BLaER1 treated with 17β-estradiol and CSF1 and Interleukin-3, amounts not matched to agents 10 nM and 100 nM (cell line): ENCODE data around the gene ANKRD44.
A peak's percentile ranks its signal among the peaks of the same experiment; 100 is the strongest.

Experiments
- H3K27ac ChIP-seq, 11 experiments: shearing (Covaris generic); formaldehyde crosslinking; 2 replicates each; pipeline ENCODE4 v1.8.1; 2022
- H3K27me3 ChIP-seq, 11 experiments: shearing (Covaris generic); formaldehyde crosslinking; 2 replicates each; pipeline ENCODE4 v1.8.1; 2022
- H3K36me3 ChIP-seq, 11 experiments: shearing (Covaris generic); formaldehyde crosslinking; 2 replicates each; pipeline ENCODE4 v1.8.1; 2022
- H3K4me1 ChIP-seq, 10 experiments: shearing (Covaris generic); formaldehyde crosslinking; 2 replicates each; pipeline ENCODE4 v1.8.1; 2022
- H3K4me2 ChIP-seq, 11 experiments: shearing (Covaris generic); formaldehyde crosslinking; 2 replicates each; pipeline ENCODE4 v1.8.1; 2022
- H3K4me3 ChIP-seq, 10 experiments: shearing (Covaris generic); formaldehyde crosslinking; 2 replicates each; pipeline ENCODE4 v1.8.1; 2022
- H3K9ac ChIP-seq, 11 experiments: shearing (Covaris generic); formaldehyde crosslinking; 2 replicates each; pipeline ENCODE4 v1.8.1; 2022
- H3K9me3 ChIP-seq, 11 experiments: shearing (Covaris generic); formaldehyde crosslinking; replicated peaks in 1 of 11; 2 replicates each; pipeline ENCODE4 v1.8.1; 2022
- H4K20me1 ChIP-seq, 11 experiments: shearing (Covaris generic); formaldehyde crosslinking; 2 replicates each; pipeline ENCODE4 v1.8.1; 2022
- Cebpa-rat ChIP-seq, 11 experiments: shearing (Covaris generic); IDR thresholded peaks; 2 replicates each; pipeline ENCODE4 v1.8.1; 2022

ANKRD44 gene

DNA sequence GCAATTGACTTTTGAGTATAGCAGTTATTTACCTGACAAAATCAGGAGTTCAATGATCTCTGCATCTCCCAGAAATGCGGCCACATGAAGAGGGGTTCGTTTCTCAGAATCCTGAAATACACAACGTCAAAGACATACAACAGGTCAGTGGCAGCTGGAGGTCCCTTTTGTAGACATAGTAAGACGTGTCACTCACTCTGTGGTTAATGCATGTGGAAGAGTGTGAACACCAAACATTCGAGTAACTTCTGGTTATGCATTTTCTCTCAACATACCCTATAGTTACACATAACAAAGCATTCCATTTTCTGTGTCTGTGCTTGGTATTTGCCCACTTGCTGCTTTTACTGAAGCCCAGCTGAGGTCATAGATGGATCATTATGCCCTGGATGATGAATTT, 163.6 kb downstream of the ANKRD44 start:
- Histone ChIP-seq H3K4me3 (no peak overlapping the region), H3K27ac (no peak overlapping the region), H3K36me3 (peaks cover 0 to 15% (median 0%) of the 10 kb centered on the region in 11 experiments; a peak in 3 of 22 replicates), H3K9me3 (0 out of 22 replicates have a peak, but pooled peaks cover 0 to 3% (median 0%) of the 10 kb centered on the region in 11 experiments), H4K20me1 (peaks cover 0 to 22% (median 0%) of the 10 kb centered on the region in 11 experiments; a peak in 4 of 22 replicates), H3K9ac (no peak overlapping the region), H3K27me3 (no peaks in the 10 kb centered on the region), H3K4me1 (peaks cover 8 to 34% (median 17%) of the 10 kb centered on the region in 10 experiments), H3K4me2 (no peak overlapping the region)
- TF ChIP-seq Cebpa-rat (IDR thresholded peaks at IDR 0.05): no peak

DNA sequence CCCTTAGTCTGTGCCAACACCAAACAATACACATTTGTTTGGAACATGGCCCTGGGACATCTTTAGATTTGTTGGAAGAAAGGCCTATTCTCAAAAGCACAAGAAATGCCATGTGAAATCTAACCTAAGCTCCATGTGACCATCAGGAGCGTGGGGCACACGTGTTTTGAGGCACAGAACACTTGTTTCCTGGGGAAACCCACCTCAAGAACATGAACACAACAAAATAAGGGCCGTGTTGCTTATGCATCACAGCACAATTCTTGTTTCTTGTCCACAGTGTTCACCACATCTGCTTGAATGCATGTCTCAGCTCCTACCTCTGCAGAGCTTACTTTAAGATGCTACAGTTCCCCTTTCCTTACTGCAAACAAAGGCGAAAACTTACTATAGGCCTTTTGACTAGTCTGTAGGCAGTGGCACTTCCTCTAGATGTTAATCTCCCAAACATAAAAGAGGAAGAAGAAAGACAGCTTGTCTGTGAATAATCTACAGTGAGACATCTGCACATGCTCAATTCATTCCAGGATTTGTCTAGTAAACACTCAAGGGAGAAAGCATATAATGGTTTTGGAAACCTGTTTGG, 165.0 kb downstream of the ANKRD44 start:
- H3K4me2 ChIP-seq: peak overlapping the region; percentile 3 to 79 (median 46); a peak in 19 of 22 replicates
- H3K27ac ChIP-seq: peak overlapping the region in 9 of 11 experiments; percentile 11 to 74 (median 60); a peak in 14 of 22 replicates
- peaks cover 0 to 15% (median 0%) of the 10 kb centered on the region in 11 experiments; a peak in 4 of 22 replicates for H3K36me3 ChIP-seq
- peaks cover 0 to 22% (median 0%) of the 10 kb centered on the region in 11 experiments; a peak in 4 of 22 replicates for H4K20me1 ChIP-seq
- H3K9me3 ChIP-seq: 0 out of 22 replicates have a peak, but pooled peaks cover 0 to under 1% (median 0%) of the 10 kb centered on the region in 11 experiments
- H3K27me3 ChIP-seq: no peaks in the 10 kb centered on the region
- H3K4me3 ChIP-seq: no peak overlapping the region
- TF ChIP-seq Cebpa-rat (IDR thresholded peaks at IDR 0.05): no peak
- peaks cover 5 to 30% (median 13%) of the 10 kb centered on the region in 10 experiments; a peak in 18 of 20 replicates for H3K4me1 ChIP-seq
- H3K9ac ChIP-seq: peak overlapping the region in 3 of 11 experiments; percentile 31 to 45 (median 43); a peak in 4 of 22 replicates

DNA sequence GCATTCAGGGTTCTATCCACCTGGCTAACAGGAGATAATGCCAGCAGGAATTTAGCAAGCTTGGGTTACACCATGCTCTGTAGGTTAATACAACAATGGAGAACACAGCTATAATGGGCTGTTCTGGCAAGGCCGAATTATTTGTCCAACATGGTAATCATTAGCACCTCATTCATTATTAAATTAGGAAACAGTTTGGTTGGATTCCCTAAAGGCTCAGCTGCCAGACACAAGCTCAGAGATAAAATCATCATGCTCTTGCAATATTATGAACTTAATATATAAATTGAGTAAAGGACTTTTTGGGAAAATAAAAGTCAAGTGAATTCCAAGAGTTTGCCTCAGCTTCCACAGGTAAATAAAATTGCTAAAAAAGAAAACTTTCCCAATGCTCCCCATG, 166.4 kb downstream of the ANKRD44 start:
- H3K9me3 ChIP-seq: no peaks in the 10 kb centered on the region
- H3K4me2 ChIP-seq: no peak overlapping the region
- no peak overlapping the region for H3K9ac ChIP-seq
- peaks cover 0 to 22% (median 0%) of the 10 kb centered on the region in 11 experiments; a peak in 4 of 22 replicates for H4K20me1 ChIP-seq
- no peaks in the 10 kb centered on the region for H3K27me3 ChIP-seq
- H3K36me3 ChIP-seq: peaks cover 0 to 15% (median 0%) of the 10 kb centered on the region in 11 experiments; a peak in 4 of 22 replicates
- peaks cover 5 to 30% (median 13%) of the 10 kb centered on the region in 10 experiments; a peak in 18 of 20 replicates for H3K4me1 ChIP-seq
- no peak overlapping the region for H3K4me3 ChIP-seq
- no peak overlapping the region for H3K27ac ChIP-seq
- TF ChIP-seq Cebpa-rat (IDR thresholded peaks at IDR 0.05): no peak

DNA sequence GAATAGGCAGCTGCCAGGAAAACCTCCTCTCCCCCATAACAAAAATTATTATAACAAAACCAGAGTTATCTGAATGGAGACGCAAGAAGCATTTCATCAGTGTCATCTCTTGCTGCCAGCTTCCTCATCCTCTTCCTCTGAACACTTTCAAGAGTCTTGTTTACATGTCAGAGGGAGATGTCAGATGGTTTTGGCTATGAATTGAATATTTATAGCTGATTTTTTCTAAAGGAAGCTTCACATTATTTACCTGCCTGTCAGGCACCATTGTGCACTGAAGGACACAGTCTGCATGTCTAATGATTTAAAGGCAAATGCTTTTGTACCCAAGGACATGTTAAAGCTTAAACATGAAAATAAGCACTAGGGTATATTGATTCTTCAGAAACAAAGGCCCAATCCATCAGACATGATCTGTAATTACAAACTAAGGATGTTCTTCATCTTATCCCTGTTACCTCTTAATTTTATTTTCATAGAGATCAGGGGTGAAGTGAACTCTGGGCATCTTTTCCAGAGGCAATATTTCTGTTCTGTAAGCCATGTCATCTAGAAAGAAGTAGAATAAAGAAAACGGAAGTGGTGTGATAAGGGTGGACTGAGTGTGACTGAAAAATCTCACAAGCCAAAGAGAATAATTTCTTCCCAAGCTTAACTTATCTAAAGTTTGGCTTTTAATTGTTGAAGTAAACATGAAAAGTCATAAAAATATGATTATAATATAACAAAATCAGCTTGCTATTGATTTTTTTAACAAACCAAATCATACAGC, 168.7 kb downstream of the ANKRD44 start:
- Histone ChIP-seq H3K27ac (no peak overlapping the region), H3K4me2 (peak overlapping the region in 4 of 11 experiments; percentile 1 to 22 (median 12); a peak in 5 of 22 replicates)

DNA sequence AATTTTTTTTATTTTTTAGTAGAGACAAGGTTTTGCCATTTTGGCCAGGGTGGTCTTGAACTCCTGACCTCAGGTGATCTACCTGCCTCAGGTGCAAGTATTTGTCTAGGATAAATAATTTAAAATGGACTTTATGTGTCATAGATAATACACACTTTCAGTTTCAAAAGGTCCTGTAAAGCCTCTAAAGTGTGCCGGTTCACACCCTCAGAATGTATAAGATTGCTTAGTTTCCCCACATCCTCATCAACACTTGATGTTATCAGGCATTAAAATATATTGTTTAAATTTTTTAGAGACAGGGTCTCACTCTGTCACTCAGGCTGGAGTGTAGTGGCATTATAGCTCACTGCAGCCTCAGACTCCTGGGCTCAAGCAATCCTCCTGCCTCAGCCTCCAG, 170.5 kb downstream of the ANKRD44 start:
- no peak overlapping the region for H3K27ac ChIP-seq
- H3K9me3 ChIP-seq: no peaks in the 10 kb centered on the region
- H3K4me3 ChIP-seq: no peak overlapping the region
- peaks cover 0 to 50% (median 0%) of the 10 kb centered on the region in 11 experiments; a peak in 4 of 22 replicates for H4K20me1 ChIP-seq
- H3K4me1 ChIP-seq: peaks cover 0 to 41% (median 19%) of the 10 kb centered on the region in 10 experiments; a peak in 17 of 20 replicates
- no peaks in the 10 kb centered on the region for H3K27me3 ChIP-seq
- peaks cover 0 to 31% (median 0%) of the 10 kb centered on the region in 11 experiments; a peak in 6 of 22 replicates for H3K36me3 ChIP-seq
- TF ChIP-seq Cebpa-rat (IDR thresholded peaks at IDR 0.05): no peak
- no peak overlapping the region for H3K4me2 ChIP-seq
- H3K9ac ChIP-seq: no peak overlapping the region

More for the DNA sequence above, 168.7 kb downstream of the ANKRD44 start:
- H3K9me3 ChIP-seq: no peaks in the 10 kb centered on the region
- no peaks in the 10 kb centered on the region for H3K27me3 ChIP-seq
- peaks cover 11 to 51% (median 28%) of the 10 kb centered on the region in 10 experiments for H3K4me1 ChIP-seq
- H3K4me3 ChIP-seq: no peak overlapping the region
- H4K20me1 ChIP-seq: peaks cover 0 to 42% (median 0%) of the 10 kb centered on the region in 11 experiments; a peak in 4 of 22 replicates
- no peak overlapping the region for H3K9ac ChIP-seq
- no peak for TF ChIP-seq Cebpa-rat (IDR thresholded peaks at IDR 0.05)
- peaks cover 0 to 13% (median 0%) of the 10 kb centered on the region in 11 experiments; a peak in 4 of 22 replicates for H3K36me3 ChIP-seq

DNA sequence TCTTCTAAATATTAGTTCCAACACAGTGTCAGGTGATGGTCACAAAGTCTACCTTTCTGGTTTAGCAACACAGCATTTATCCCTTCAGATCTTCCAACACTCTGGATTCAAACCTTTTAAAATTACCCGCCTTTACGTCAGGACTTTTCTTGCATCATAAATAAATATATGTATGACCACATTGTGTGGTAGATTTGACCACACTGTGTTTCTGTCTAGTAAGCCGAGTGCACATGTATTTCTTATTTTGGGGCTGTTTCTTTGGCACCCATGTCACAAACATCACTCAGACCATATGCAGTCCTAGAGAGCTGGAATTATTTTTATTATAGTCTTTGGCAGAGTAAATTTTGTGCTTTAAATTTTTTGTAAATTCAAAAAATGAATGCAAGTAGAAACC, 172.1 kb downstream of the ANKRD44 start:
- Histone ChIP-seq H3K27ac (no peak overlapping the region), H3K9ac (no peak overlapping the region), H3K4me3 (no peak overlapping the region), H3K4me1 (peaks cover 0 to 35% (median 19%) of the 10 kb centered on the region in 10 experiments; a peak in 17 of 20 replicates), H3K9me3 (no peaks in the 10 kb centered on the region), H3K27me3 (no peaks in the 10 kb centered on the region), H3K36me3 (peaks cover 0 to 38% (median 0%) of the 10 kb centered on the region in 11 experiments; a peak in 6 of 22 replicates), H3K4me2 (peak overlapping the region in 6 of 11 experiments; percentile 41 to 73 (median 66); a peak in 10 of 22 replicates), H4K20me1 (peaks cover 0 to 52% (median 0%) of the 10 kb centered on the region in 11 experiments; a peak in 4 of 22 replicates)
- TF ChIP-seq Cebpa-rat (IDR thresholded peaks at IDR 0.05): no peak

DNA sequence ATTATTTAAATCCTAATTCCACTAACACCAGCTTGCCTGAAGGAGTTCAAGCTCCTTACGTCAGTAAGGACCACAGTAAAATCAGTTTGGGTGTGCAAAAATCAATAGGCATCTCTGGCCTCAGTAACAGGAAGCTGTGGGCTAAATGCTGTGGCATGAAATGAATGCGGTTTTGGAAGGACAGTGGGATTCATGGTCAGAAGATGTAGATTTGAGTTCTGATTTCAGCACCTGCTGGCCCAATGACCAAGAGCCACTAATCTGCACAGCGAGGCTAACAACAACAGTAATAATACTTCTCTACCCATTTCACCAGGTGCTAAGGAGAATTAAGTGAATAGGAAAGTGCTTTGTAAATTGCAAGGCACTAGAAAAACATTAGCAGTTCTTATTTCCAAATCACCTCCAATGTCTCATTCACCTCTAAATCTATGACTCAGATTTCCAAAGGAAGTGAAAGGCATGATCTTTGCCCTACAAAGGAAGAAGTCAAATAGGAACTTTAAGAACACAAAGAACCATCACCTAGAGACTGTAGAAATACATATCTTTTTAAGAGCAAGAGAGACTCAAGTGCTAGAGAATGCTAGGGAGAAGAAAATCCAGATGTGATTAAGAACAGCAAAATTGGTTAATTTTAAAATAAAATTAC, 172.6 kb downstream of the ANKRD44 start:
- Histone ChIP-seq H4K20me1 (peaks cover 0 to 52% (median 0%) of the 10 kb centered on the region in 11 experiments; a peak in 4 of 22 replicates), H3K4me1 (peaks cover 0 to 35% (median 19%) of the 10 kb centered on the region in 10 experiments; a peak in 17 of 20 replicates), H3K27me3 (no peaks in the 10 kb centered on the region), H3K4me2 (peak overlapping the region in 9 of 11 experiments; percentile 11 to 73 (median 46); a peak in 14 of 22 replicates), H3K36me3 (peaks cover 0 to 43% (median 0%) of the 10 kb centered on the region in 11 experiments; a peak in 6 of 22 replicates), H3K4me3 (no peak overlapping the region), H3K9me3 (peaks cover 0 to 1% (median 0%) of the 10 kb centered on the region in 11 experiments; a peak in 1 of 22 replicates), H3K27ac (0 out of 22 replicates have a peak overlapping the region, but pooled peaks of 1 of the 11 experiments have one; percentile 0), H3K9ac (no peak overlapping the region)
- TF ChIP-seq Cebpa-rat (IDR thresholded peaks at IDR 0.05): no peak

DNA sequence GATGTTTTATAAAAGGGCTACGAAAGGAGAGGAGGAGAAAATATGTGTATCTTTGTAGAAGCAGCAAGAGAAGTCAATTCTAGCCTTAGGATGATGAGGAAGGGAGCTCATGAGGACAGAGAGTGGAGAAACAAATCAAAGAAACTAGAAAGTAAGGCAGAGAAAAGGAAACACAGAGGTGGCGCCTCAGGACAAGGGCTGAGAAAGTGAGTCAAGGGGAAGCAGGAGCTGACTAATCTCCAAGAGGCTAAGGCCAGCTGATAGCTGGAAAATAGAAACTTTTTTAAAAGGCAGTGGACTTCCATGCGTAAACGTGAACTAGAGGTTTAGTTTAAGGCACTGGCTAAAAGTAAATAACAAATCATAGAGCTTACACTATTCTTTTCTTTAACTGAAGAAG, 173.3 kb downstream of the ANKRD44 start:
- peaks cover 0 to 3% (median 0%) of the 10 kb centered on the region in 11 experiments; a peak in 1 of 22 replicates for H3K9me3 ChIP-seq
- peak overlapping the region in 6 of 11 experiments; percentile 41 to 73 (median 66); a peak in 9 of 22 replicates for H3K4me2 ChIP-seq
- H3K4me1 ChIP-seq: peaks cover 2 to 34% (median 19%) of the 10 kb centered on the region in 10 experiments; a peak in 18 of 20 replicates
- H3K4me3 ChIP-seq: no peak overlapping the region
- TF ChIP-seq Cebpa-rat (IDR thresholded peaks at IDR 0.05): no peak
- peak overlapping the region in 1 of 11 experiments; percentile 0; a peak in 1 of 22 replicates for H3K27ac ChIP-seq
- H3K9ac ChIP-seq: no peak overlapping the region
- no peaks in the 10 kb centered on the region for H3K27me3 ChIP-seq
- peaks cover 0 to 50% (median 0%) of the 10 kb centered on the region in 11 experiments; a peak in 6 of 22 replicates for H3K36me3 ChIP-seq
- peaks cover 0 to 60% (median 0%) of the 10 kb centered on the region in 11 experiments; a peak in 4 of 22 replicates for H4K20me1 ChIP-seq
